K562 (cell line): ENCODE measurements around the gene UNC119. TPM values are rescaled to one million over a fixed set of nuclear protein-coding genes. Genes with fewer than 3 reads are reported as not detected.

ENCODE experiments used
- ADNP ChIP-seq: fragments of 200-800 bp; sonication (Bioruptor generic); IDR thresholded peaks from 2 replicates; pipeline ENCODE4 v1.6.1; 2016; ENCODE audit warnings: missing genetic modification characterization, missing compliant biosample characterization
- CBX8 ChIP-seq: fragments of 200-600 bp; sonication (generic); IDR thresholded peaks from 2 replicates; pipeline ENCODE4 v1.6.1; 2012; ENCODE audit warnings: borderline replicate concordance, mixed run types, low read depth, mild to moderate bottlenecking, moderate library complexity, mixed read lengths, low read length, control low read depth, inconsistent platforms; ENCODE audit not compliant: poor library complexity, severe bottlenecking; ENCODE audit errors: extremely low read depth
- CCNT2 ChIP-seq: IDR thresholded peaks from 2 replicates; pipeline ENCODE4 v1.6.1; 2011; ENCODE audit warnings: borderline replicate concordance, low read depth, mild to moderate bottlenecking, moderate library complexity, mixed read lengths, low read length; ENCODE audit not compliant: insufficient read length; ENCODE audit errors: extremely low read depth
- DPF2 ChIP-seq: fragments of 450-650 bp; IDR thresholded peaks from 2 replicates; pipeline ENCODE4 v1.6.1; 2016
- ETV1 ChIP-seq: fragments of 450-650 bp; conservative IDR thresholded peaks from 2 replicates; pipeline ENCODE4 v1.6.1; 2016; ENCODE audit warnings: missing genetic modification characterization, control low read depth, low read depth, missing compliant biosample characterization
- GTF2E2 ChIP-seq: fragments of 200-800 bp; sonication (Bioruptor generic); IDR thresholded peaks from 2 replicates; pipeline ENCODE4 v1.6.1; 2016; ENCODE audit warnings: missing genetic modification characterization, missing compliant biosample characterization
- HCFC1 ChIP-seq: IDR thresholded peaks from 2 replicates; pipeline ENCODE4 v1.6.1; 2012; ENCODE audit warnings: low read depth, low read length, improper control_type of control experiment
- MEIS2 ChIP-seq: fragments of 450-650 bp; IDR thresholded peaks from 2 replicates; pipeline ENCODE4 v1.6.1; 2014; ENCODE audit warnings: mild to moderate bottlenecking; ENCODE audit not compliant: partially characterized antibody
- NFATC3 ChIP-seq: fragments of 450-650 bp; IDR thresholded peaks from 2 replicates; pipeline ENCODE4 v1.6.1; 2017; ENCODE audit warnings: mild to moderate bottlenecking
- NR4A1 ChIP-seq, 2 experiments: fragments of 250-450 bp in 1 of 2; fragments of 450-650 bp in 1 of 2; sonication (Bioruptor Pico) in 1 of 2; IDR thresholded peaks; 2 replicates each; pipeline versions ENCODE4 v1.4.0 to v1.6.1; 2016 to 2020; ENCODE audit warnings: mild to moderate bottlenecking in 2 of 2, missing compliant biosample characterization in 1 of 2, missing genetic modification characterization in 1 of 2, moderate library complexity in 1 of 2
- PCBP1 ChIP-seq: fragments of 200-400 bp; formaldehyde crosslinking; IDR thresholded peaks from 2 replicates; pipeline ENCODE4 v1.6.1; 2018; ENCODE audit warnings: mild to moderate bottlenecking, low read depth, low read length; ENCODE audit not compliant: poor library complexity, severe bottlenecking
- PHB2 ChIP-seq: fragments of 450-650 bp; IDR thresholded peaks from 2 replicates; pipeline ENCODE4 v1.6.1; 2017; ENCODE audit warnings: low read depth
- RBM25 ChIP-seq: fragments of 200-400 bp; formaldehyde crosslinking; IDR thresholded peaks from 2 replicates; pipeline ENCODE4 v1.6.1; 2018; ENCODE audit warnings: low read length, low read depth, moderate library complexity; ENCODE audit not compliant: severe bottlenecking
- SMAD3 ChIP-seq: fragments of 450-650 bp; formaldehyde crosslinking; conservative IDR thresholded peaks from 2 replicates; pipeline ENCODE4 v1.4.0; 2020; ENCODE audit warnings: mild to moderate bottlenecking
- ZFPM2 ChIP-seq: fragments of 250-450 bp; sonication (Bioruptor Pico); IDR thresholded peaks from 2 replicates; pipeline ENCODE4 v1.5.1; 2022; ENCODE audit warnings: mild to moderate bottlenecking
- polyA plus RNA-seq, 8 experiments: library from polyadenylated mRNA; depleted of rRNA in 4 of 8; stranded (reverse) in 5 of 8; unstranded in 3 of 8; fragments of >200 nt; fragmentation: Nextera tagmentation in 2 of 8; fragmentation: Illumina TruSeq in 1 of 8; extraction: Ambion mirVana in 2 of 8; extraction: Trizol in 1 of 8; gene quantifications; 2 replicates each; pipeline versions ENCODE4 v1.2.1 to v1.2.3, GENCODE V29; 2011 to 2014; ENCODE audit warnings: inconsistent platforms in 1 of 8, missing spikeins in 1 of 8
- total RNA-seq, 7 experiments: library from RNA; depleted of rRNA in 6 of 7; stranded (reverse); fragments of >200 nt in 6 of 7; fragmentation: Illumina TruSeq in 2 of 7; extraction: Trizol in 2 of 7; gene quantifications; 2 replicates each; pipeline versions ENCODE4 v1.2.1 to v1.2.3, GENCODE V29; 2011 to 2021; ENCODE audit warnings: low replicate concordance in 1 of 7
- TF ChIP-seq, protein P1 (sequence below): fragments of 450-650 bp; formaldehyde crosslinking; IDR thresholded peaks from 2 replicates; pipeline ENCODE4 v1.4.0; 2020; ENCODE audit warnings: mild to moderate bottlenecking, moderate library complexity
- TF ChIP-seq, protein P2 (sequence below): fragments of 250-450 bp; sonication (Bioruptor Pico); IDR thresholded peaks from 2 replicates; pipeline ENCODE4 v1.5.0; 2021; ENCODE audit warnings: mild to moderate bottlenecking, borderline replicate concordance
- TF ChIP-seq, protein P3 (sequence below), 3 experiments: fragments of 200-800 bp in 1 of 3; sonication (Bioruptor generic) in 1 of 3; sonication (generic) in 1 of 3; formaldehyde crosslinking in 1 of 3; IDR thresholded peaks; 2 replicates each; pipeline versions ENCODE4 v1.6.1 to v1.8.0; 2016 to 2022; ENCODE audit warnings: mild to moderate bottlenecking in 2 of 3, missing compliant biosample characterization in 2 of 3, missing genetic modification characterization in 2 of 3, missing genetic modification reagents in 1 of 3
- TF ChIP-seq, protein P4 (sequence below): sonication (generic); formaldehyde crosslinking; IDR thresholded peaks from 2 replicates; pipeline ENCODE4 v1.9.0; 2022; ENCODE audit warnings: mild to moderate bottlenecking, missing genetic modification reagents
- TF ChIP-seq, protein P5 (sequence below): sonication (generic); formaldehyde crosslinking; IDR thresholded peaks from 2 replicates; pipeline ENCODE4 v1.8.1; 2022; ENCODE audit warnings: missing genetic modification reagents

UNC119 gene
- total and polyA plus RNA-seq, 9 of the 15 experiments (the other 6 are each of a cell fraction or from before 2014, with no cell fraction given): 0.37 to 47.7 (median 16.3) TPM

DNA sequence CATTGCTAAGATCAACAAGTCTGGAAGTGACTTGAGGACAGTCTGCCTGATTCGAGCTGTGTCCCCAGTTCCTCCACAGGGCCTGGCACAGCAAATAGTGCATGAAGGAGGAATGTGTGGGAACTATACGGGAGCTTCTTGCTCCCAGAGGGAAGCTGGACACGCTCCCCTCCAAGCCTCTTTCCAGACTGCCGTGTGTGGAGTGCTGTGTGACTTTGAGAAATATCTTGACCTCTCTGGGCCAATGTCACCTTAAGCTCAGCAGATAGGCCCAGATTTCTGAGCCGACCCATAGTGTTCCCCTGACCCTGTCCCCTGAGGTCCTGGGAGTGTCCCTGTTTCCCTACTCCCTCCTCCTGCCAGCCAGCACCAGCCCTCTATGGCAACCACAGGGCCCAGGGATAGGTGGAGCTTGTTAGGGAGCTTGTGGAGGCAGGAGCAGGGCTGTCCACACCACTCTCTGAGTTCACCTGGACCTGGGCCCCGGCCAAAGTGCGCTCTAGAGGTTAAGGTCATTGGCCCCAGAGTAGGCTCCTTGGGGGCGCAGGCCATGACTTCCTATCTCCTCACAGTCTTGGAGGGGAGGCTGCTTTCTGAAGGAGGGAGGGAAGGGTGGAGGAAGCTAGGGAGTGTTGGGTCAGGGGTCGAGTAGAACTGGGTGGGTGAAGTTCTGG lies 52.6 kb downstream of the UNC119 start (continued):
- TF ChIP-seq, protein P1, sequence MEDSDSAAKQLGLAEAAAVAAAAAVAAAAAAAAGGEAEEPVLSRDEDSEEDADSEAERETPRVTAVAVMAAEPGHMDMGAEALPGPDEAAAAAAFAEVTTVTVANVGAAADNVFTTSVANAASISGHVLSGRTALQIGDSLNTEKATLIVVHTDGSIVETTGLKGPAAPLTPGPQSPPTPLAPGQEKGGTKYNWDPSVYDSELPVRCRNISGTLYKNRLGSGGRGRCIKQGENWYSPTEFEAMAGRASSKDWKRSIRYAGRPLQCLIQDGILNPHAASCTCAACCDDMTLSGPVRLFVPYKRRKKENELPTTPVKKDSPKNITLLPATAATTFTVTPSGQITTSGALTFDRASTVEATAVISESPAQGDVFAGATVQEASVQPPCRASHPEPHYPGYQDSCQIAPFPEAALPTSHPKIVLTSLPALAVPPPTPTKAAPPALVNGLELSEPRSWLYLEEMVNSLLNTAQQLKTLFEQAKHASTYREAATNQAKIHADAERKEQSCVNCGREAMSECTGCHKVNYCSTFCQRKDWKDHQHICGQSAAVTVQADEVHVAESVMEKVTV (CRISPR knock-in tag): no peak
- TF ChIP-seq PHB2 (no peak), CBX8 (no peak), MEIS2 (no peak), NFATC3 (no peak), SMAD3 (no peak), RBM25 (peak; percentile 92), CCNT2 (no peak), GTF2E2 (no peak), ADNP (tag) (0 out of 2 replicates have a peak, but pooled peaks have one; percentile 46), ETV1 (tag) (no peak), NR4A1 (CRISPR knock-in tag; IDR thresholded peaks at IDR 0.05) (no peak), NR4A1 (tag; IDR thresholded peaks at IDR 0.05) (no peak), DPF2 (no peak), PCBP1 (no peak), HCFC1 (no peak), ZFPM2 (CRISPR knock-in tag) (no peak)
- TF ChIP-seq, protein P2, sequence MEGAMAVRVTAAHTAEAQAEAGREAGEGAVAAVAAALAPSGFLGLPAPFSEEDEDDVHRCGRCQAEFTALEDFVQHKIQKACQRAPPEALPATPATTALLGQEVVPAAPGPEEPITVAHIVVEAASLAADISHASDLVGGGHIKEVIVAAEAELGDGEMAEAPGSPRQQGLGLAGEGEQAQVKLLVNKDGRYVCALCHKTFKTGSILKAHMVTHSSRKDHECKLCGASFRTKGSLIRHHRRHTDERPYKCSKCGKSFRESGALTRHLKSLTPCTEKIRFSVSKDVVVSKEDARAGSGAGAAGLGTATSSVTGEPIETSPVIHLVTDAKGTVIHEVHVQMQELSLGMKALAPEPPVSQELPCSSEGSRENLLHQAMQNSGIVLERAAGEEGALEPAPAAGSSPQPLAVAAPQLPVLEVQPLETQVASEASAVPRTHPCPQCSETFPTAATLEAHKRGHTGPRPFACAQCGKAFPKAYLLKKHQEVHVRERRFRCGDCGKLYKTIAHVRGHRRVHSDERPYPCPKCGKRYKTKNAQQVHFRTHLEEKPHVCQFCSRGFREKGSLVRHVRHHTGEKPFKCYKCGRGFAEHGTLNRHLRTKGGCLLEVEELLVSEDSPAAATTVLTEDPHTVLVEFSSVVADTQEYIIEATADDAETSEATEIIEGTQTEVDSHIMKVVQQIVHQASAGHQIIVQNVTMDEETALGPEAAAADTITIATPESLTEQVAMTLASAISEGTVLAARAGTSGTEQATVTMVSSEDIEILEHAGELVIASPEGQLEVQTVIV (CRISPR knock-in tag): no peak
- TF ChIP-seq, protein P3, sequence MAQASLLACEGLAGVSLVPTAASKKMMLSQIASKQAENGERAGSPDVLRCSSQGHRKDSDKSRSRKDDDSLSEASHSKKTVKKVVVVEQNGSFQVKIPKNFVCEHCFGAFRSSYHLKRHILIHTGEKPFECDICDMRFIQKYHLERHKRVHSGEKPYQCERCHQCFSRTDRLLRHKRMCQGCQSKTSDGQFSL (CRISPR knock-in tag; IDR thresholded peaks at IDR 0.05): no peak
- TF ChIP-seq, protein P3 (tag; IDR thresholded peaks at IDR 0.05): no peak
- TF ChIP-seq, protein P4, sequence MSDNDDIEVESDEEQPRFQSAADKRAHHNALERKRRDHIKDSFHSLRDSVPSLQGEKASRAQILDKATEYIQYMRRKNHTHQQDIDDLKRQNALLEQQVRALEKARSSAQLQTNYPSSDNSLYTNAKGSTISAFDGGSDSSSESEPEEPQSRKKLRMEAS (CRISPR knock-in tag): no peak
- TF ChIP-seq, protein P5, sequence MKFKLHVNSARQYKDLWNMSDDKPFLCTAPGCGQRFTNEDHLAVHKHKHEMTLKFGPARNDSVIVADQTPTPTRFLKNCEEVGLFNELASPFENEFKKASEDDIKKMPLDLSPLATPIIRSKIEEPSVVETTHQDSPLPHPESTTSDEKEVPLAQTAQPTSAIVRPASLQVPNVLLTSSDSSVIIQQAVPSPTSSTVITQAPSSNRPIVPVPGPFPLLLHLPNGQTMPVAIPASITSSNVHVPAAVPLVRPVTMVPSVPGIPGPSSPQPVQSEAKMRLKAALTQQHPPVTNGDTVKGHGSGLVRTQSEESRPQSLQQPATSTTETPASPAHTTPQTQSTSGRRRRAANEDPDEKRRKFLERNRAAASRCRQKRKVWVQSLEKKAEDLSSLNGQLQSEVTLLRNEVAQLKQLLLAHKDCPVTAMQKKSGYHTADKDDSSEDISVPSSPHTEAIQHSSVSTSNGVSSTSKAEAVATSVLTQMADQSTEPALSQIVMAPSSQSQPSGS (CRISPR knock-in tag): no peak
